LNCaP clone FGC (cell line): ENCODE measurements around the gene KRT20.

ENCODE experiments used
- DNase-seq: peaks from one replicate; pipeline ENCODE4 v3.0.0-alpha.2; 2011; ENCODE audit warnings: low read depth
- H3K4me3 ChIP-seq: 2 replicates; pipeline ENCODE4 v1.5.1; 2011; ENCODE audit warnings: mild to moderate bottlenecking, low read depth, low read length, control low read depth
- CTCF ChIP-seq: IDR thresholded peaks from 2 replicates; pipeline ENCODE4 v1.5.1; 2012; ENCODE audit warnings: mild to moderate bottlenecking; ENCODE audit not compliant: control insufficient read depth, insufficient read depth; ENCODE audit errors: extremely low read depth

KRT20 gene

GRCh38 chr17:40844671-40845107 is 40.4 kb downstream of the KRT20 start:
- TF ChIP-seq CTCF: no peak
- DNase-seq: no peak
- no peak overlapping the region for H3K4me3 ChIP-seq

GRCh38 chr17:40843242-40843641 is 41.8 kb downstream of the KRT20 start:
- DNase-seq: no peak
- H3K4me3 ChIP-seq: no peak overlapping the region
- TF ChIP-seq CTCF: no peak

- no peak overlapping the region for H3K4me3 ChIP-seq
- TF ChIP-seq CTCF: no peak
- no peak for DNase-seq
Observed at GRCh38 chr17:40841246-40841645, 43.8 kb downstream of the KRT20 start.

- H3K4me3 ChIP-seq: no peak overlapping the region
- no peak for TF ChIP-seq CTCF
- DNase-seq: no peak
Observed at GRCh38 chr17:40839194-40839593, 45.8 kb downstream of the KRT20 start.

DNA sequence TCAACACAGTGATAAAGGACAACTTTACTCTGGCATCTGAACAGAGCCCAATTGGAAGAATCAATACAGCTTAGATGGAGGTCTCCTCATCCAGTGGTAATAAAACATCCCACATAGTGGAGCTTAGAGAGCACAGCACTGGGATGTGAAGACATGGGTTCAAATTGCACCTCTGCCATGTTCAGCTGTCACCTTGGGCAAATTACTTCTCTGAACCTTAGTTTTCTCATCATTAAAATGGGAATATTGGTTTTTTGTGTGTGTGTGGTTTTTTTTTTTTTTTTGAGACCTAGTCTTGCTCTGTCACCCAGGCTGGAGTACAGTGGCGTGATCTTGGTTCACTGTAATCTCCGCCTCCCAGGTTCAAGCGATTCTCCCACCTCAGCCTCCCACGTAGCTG is 49.0 kb downstream of the KRT20 start:
- TF ChIP-seq CTCF: no peak
- H3K4me3 ChIP-seq: no peak overlapping the region
- DNase-seq: no peak

DNA sequence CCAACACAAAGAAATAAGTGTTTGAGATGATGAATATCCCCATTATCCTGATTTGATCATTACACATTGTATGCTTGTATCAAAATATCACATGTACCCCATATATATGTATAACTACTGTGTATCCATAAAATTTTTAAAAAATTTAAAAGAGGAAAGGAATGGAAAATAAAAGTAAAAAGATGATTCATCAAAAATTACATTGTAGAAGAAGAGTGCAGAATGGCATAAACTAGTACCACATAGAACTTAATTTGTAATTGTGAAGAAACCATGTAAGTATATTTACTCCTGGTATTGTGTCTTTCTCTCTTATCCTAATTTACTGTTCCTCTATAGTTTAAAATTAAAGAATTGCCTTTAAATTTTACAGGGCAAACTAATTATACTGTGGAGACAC is 51.2 kb downstream of the KRT20 start:
- DNase-seq: no peak
- no peak overlapping the region for H3K4me3 ChIP-seq
- no peak for TF ChIP-seq CTCF

DNA sequence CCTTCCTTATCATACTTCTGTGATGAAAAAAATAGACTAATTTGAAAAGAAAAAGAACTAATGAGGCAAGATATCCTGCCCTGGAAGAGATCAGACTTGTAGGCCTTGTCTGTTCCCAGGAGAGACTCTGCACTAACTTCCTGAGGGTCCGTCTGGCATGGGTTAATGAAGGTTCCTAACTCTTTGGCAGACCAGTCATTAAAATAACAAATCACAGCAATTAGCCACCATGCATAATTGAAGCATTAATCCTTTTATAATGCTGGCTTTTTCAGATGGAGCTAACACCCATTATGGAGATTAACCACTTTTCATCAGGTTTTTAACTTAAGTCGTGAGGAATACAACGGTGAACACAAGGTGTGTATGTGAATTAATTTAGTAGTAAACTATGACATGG is 52.2 kb downstream of the KRT20 start:
- H3K4me3 ChIP-seq: no peak overlapping the region
- no peak for TF ChIP-seq CTCF

More for the DNA sequence above, 52.2 kb downstream of the KRT20 start:
- no peak for DNase-seq
